ENCODE results near the gene CCDC102A. TPM values are rescaled to one million over a fixed set of nuclear protein-coding genes. Genes with fewer than 3 reads are reported as not detected.

Gene CCDC102A
- polyA plus RNA-seq, 2 donors, result 2.6 TPM

DNA sequence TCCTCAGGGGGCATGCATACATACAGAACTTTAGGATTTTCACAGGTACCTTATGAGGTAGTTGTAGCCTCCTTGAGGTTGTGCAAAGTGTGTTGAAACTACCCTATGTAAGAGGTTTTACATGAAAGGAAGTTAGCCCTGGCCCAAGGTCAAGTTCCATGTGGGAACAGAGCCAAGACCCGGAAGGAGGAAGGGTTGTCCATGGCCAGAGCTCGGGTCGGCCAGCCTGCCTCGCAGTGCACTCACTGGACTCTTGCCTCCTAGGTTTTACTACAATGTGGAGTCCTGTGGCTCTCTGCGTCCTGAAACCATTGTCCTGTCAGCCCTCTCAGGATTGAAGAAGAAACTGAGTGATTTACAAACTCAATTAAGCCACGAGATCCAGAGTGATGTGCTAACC lies 65.7 kb downstream of the CCDC102A start:
- H3K27me3 ChIP-seq (ENCODE audit: control insufficient read depth in 1 of 2, insufficient read depth in 2 of 2, low read length in 2 of 2), result no peaks in the 10 kb centered on the region
- 31 to 41% methylated on average over 6 of the region's 6 CpGs for WGBS, 2 donors
- peaks cover 0 to 7% of the 10 kb centered on the region in 2 donors for H3K4me1 ChIP-seq (ENCODE audit: control insufficient read depth in 2 of 2, insufficient read depth in 2 of 2, low read length in 1 of 2)
- H3K27ac ChIP-seq (ENCODE audit: low read depth in 2 of 2, low read length in 1 of 2), result no peak overlapping the region
- no peaks in the 10 kb centered on the region for H3K9me3 ChIP-seq (ENCODE audit: control insufficient read depth in 2 of 2, insufficient read depth in 1 of 2, low read depth in 1 of 2, low read length in 1 of 2)
- peaks cover 46 to 58% of the 10 kb centered on the region in 2 donors for H3K36me3 ChIP-seq (ENCODE audit: control insufficient read depth in 2 of 2, insufficient read depth in 2 of 2, low read length in 1 of 2)
- H3K4me3 ChIP-seq (ENCODE audit: low read depth in 1 of 2, low read length in 2 of 2), result no peak overlapping the region

DNA sequence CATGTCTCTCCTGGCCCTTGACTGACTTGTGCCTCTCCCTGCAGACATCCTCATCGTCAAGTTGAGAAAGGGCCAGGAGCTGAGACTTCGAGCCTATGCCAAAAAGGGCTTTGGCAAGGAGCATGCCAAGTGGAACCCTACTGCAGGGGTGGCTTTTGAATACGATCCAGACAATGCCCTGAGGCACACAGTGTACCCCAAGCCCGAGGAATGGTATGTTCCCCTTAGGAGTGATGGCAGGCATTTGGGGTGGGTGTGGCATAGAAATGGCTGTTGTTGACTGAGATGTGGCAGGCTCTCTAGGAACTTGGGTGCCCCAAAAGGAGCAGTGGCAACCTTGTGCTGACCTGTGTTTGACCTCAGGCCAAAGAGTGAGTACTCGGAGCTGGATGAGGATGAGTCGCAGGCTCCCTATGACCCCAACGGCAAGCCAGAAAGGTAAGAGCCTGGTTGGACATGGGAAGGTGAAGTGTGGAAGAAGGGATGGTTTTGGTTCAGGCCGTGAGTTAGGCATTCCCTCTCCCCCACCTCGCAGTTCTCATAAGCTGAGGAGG lies 66.4 kb downstream of the CCDC102A start:
- H3K4me1 ChIP-seq (ENCODE audit: control insufficient read depth in 2 of 2, insufficient read depth in 2 of 2, low read length in 1 of 2), result peaks cover 0 to 7% of the 10 kb centered on the region in 2 donors
- no peak overlapping the region for H3K27ac ChIP-seq (ENCODE audit: low read depth in 2 of 2, low read length in 1 of 2)
- H3K9me3 ChIP-seq (ENCODE audit: control insufficient read depth in 2 of 2, insufficient read depth in 1 of 2, low read depth in 1 of 2, low read length in 1 of 2), result no peaks in the 10 kb centered on the region
- WGBS, 2 donors, result 55 to 71% methylated on average over 9 of the region's 9 CpGs
- H3K4me3 ChIP-seq (ENCODE audit: low read depth in 1 of 2, low read length in 2 of 2), result no peak overlapping the region
- no peaks in the 10 kb centered on the region for H3K27me3 ChIP-seq (ENCODE audit: control insufficient read depth in 1 of 2, insufficient read depth in 2 of 2, low read length in 2 of 2)
- peaks cover 46 to 59% of the 10 kb centered on the region in 2 donors for H3K36me3 ChIP-seq (ENCODE audit: control insufficient read depth in 2 of 2, insufficient read depth in 2 of 2, low read length in 1 of 2)

DNA sequence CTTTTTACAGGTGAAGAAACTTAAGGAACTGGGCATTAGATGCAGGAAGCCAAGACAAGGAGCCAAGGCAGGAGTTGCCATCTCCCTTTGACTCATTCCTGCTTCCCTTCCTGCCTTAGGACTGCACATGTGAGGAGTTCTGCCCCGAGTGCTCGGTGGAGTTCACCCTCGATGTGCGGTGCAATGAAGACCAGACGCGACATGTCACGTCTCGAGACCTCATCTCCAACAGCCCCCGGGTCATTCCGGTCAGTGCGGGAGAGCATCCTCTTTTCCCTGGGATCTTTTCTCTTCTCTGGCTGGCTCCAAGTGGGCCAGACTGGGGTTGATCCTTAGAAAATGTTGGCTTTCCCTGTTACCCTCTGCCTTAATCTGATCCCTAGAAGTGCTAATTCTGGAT lies 67.3 kb downstream of the CCDC102A start:
- Histone ChIP-seq H3K27ac (ENCODE audit: low read depth in 2 of 2, low read length in 1 of 2) (no peak overlapping the region), H3K27me3 (ENCODE audit: control insufficient read depth in 1 of 2, insufficient read depth in 2 of 2, low read length in 2 of 2) (no peaks in the 10 kb centered on the region), H3K9me3 (ENCODE audit: control insufficient read depth in 2 of 2, insufficient read depth in 1 of 2, low read depth in 1 of 2, low read length in 1 of 2) (no peaks in the 10 kb centered on the region), H3K4me3 (ENCODE audit: low read depth in 1 of 2, low read length in 2 of 2) (no peak overlapping the region), H3K4me1 (ENCODE audit: control insufficient read depth in 2 of 2, insufficient read depth in 2 of 2, low read length in 1 of 2) (peaks cover 0 to 7% of the 10 kb centered on the region in 2 donors), H3K36me3 (ENCODE audit: control insufficient read depth in 2 of 2, insufficient read depth in 2 of 2, low read length in 1 of 2) (peaks cover 46 to 54% of the 10 kb centered on the region in 2 donors)
- 89 to 93% methylated on average over 11 of the region's 11 CpGs for WGBS, 2 donors

DNA sequence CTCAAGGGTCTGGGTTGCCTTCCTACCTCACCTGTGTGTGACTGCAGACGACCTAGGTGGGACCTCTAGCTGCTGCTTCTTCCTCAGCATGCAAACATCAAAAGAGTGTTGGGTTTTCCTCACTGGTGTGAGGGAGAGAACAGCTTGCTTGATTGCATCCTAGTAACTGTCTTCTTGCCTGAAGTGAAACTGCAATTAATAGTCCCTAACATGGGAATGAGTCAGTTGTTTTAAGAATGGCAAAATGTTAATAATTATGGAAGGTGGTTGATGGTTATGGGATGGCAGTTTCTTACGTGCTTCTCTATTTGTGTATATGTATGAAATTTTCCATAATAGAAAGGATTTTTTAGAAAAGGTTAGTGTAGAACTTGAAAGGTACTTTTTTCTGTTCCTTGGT lies 68.0 kb downstream of the CCDC102A start:
- 81 to 88% methylated on average over 2 of the region's 2 CpGs for WGBS, 2 donors
- peaks cover 46 to 47% of the 10 kb centered on the region in 2 donors for H3K36me3 ChIP-seq (ENCODE audit: control insufficient read depth in 2 of 2, insufficient read depth in 2 of 2, low read length in 1 of 2)
- H3K27me3 ChIP-seq (ENCODE audit: control insufficient read depth in 1 of 2, insufficient read depth in 2 of 2, low read length in 2 of 2), result no peaks in the 10 kb centered on the region
- no peaks in the 10 kb centered on the region for H3K9me3 ChIP-seq (ENCODE audit: control insufficient read depth in 2 of 2, insufficient read depth in 1 of 2, low read depth in 1 of 2, low read length in 1 of 2)
- peaks cover 2 to 7% of the 10 kb centered on the region in 2 donors for H3K4me1 ChIP-seq (ENCODE audit: control insufficient read depth in 2 of 2, insufficient read depth in 2 of 2, low read length in 1 of 2)
- H3K27ac ChIP-seq (ENCODE audit: low read depth in 2 of 2, low read length in 1 of 2), result no peak overlapping the region
- H3K4me3 ChIP-seq (ENCODE audit: low read depth in 1 of 2, low read length in 2 of 2), result no peak overlapping the region

DNA sequence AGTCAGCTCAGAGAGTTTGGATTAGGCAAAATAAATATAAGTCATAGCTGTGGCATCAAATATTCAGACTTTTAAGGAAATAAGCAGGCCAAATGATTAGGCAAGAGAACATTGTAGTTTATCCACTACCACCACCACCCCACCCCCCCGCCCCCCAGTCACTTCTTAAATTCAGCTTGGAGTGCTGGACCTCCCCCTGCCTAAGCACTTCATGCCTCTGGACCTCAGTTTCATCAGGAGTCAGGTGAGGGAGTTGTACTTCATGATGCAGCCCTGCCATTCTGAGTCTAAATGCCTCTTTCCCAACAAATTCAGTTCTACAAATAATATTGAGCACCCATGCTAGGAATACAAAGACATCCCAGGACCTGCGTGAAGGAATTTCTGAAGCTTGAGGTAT lies 71.8 kb downstream of the CCDC102A start:
- Histone ChIP-seq H3K4me1 (ENCODE audit: control insufficient read depth in 2 of 2, insufficient read depth in 2 of 2, low read length in 1 of 2) (peaks cover 2 to 3% of the 10 kb centered on the region in 2 donors), H3K36me3 (ENCODE audit: control insufficient read depth in 2 of 2, insufficient read depth in 2 of 2, low read length in 1 of 2) (peaks cover 19 to 31% of the 10 kb centered on the region in 2 donors), H3K27me3 (ENCODE audit: control insufficient read depth in 1 of 2, insufficient read depth in 2 of 2, low read length in 2 of 2) (no peaks in the 10 kb centered on the region), H3K4me3 (ENCODE audit: low read depth in 1 of 2, low read length in 2 of 2) (no peak overlapping the region), H3K9me3 (ENCODE audit: control insufficient read depth in 2 of 2, insufficient read depth in 1 of 2, low read depth in 1 of 2, low read length in 1 of 2) (no peaks in the 10 kb centered on the region), H3K27ac (ENCODE audit: low read depth in 2 of 2, low read length in 1 of 2) (no peak overlapping the region)
- 88 to 94% methylated on average over 2 of the region's 2 CpGs for WGBS, 2 donors

DNA sequence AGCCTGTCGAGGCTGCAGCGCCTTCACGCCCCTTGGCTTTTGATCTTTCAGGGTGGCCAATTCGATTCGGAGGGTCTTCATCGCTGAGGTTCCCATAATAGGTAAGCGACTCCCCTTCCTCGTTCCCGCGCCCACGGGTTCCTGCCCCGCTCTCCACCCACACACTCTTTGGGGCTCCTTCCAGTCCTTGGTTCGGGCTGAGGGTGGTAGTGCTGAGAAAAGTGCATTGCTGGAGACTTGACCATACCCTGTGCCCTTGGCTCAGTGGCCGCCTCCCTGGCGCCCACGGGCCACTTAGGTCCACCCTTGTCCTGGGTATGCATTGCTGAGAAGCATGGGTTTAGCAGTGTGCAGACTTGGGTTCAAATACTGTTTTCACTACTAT lies 73.4 kb downstream of the CCDC102A start:
- H3K36me3 ChIP-seq (ENCODE audit: control insufficient read depth in 2 of 2, insufficient read depth in 2 of 2, low read length in 1 of 2), result peaks cover 13 to 27% of the 10 kb centered on the region in 2 donors
- H3K27ac ChIP-seq (ENCODE audit: low read depth in 2 of 2, low read length in 1 of 2), result peak overlapping the region; percentile 33 to 44
- 0 to 1% methylated on average over 14 to 16 of the region's 16 CpGs for WGBS, 2 donors
- H3K4me1 ChIP-seq (ENCODE audit: control insufficient read depth in 2 of 2, insufficient read depth in 2 of 2, low read length in 1 of 2), result peaks cover 2% of the 10 kb centered on the region in 2 donors
- peak overlapping the region; percentile 83 to 96 for H3K4me3 ChIP-seq (ENCODE audit: low read depth in 1 of 2, low read length in 2 of 2)
- no peaks in the 10 kb centered on the region for H3K9me3 ChIP-seq (ENCODE audit: control insufficient read depth in 2 of 2, insufficient read depth in 1 of 2, low read depth in 1 of 2, low read length in 1 of 2)
- H3K27me3 ChIP-seq (ENCODE audit: control insufficient read depth in 1 of 2, insufficient read depth in 2 of 2, low read length in 2 of 2), result no peaks in the 10 kb centered on the region

DNA sequence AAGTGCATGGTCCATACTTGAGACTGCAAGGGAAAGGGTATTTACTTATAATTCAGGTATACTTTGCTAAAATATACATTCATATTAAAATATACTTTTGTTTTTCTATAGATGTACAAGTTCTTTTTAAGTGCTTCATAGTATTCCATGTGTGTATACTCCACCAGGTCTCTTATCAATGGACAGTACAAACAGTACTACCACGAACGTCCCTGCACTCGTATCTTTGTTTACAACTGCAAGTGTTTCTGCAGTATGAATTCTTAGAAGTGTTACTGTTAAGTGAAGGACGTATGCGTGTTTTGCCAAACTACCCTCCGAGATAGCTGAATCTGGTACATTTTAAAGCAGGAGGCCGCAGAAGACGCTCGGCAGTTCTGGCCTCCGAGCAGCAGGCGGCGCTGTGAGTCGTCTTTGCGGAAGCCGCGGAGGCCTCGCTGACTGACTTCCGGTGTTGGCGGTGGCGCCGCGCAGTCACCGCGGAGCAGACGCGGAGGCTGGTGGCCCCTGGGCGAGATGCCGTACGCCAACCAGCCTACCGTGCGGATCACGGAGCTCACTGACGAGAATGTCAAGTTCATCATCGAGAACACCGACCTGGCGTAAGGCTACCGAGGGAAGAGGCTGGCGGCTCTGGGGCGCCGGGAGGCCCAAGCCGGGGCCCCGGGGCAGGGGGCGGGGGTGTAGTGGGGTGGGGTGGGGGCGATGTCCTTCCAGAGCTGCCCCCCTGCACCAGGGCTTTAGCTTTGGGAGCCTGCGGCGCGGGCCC lies 74.0 kb downstream of the CCDC102A start, which contains the start of gene POLR2C:
Gene POLR2C, plus strand, starts transcription at position 471 of the 769 bp plus-strand sequence. Its CDS starts 46 bp downstream, at position 517.
- peaks cover 18 to 30% of the 10 kb centered on the region in 2 donors for H3K36me3 ChIP-seq (ENCODE audit: control insufficient read depth in 2 of 2, insufficient read depth in 2 of 2, low read length in 1 of 2)
- no peaks in the 10 kb centered on the region for H3K9me3 ChIP-seq (ENCODE audit: control insufficient read depth in 2 of 2, insufficient read depth in 1 of 2, low read depth in 1 of 2, low read length in 1 of 2)
- peaks cover 2% of the 10 kb centered on the region in 2 donors for H3K4me1 ChIP-seq (ENCODE audit: control insufficient read depth in 2 of 2, insufficient read depth in 2 of 2, low read length in 1 of 2)
- H3K27ac ChIP-seq (ENCODE audit: low read depth in 2 of 2, low read length in 1 of 2), result peak within 1 kb of the TSS; percentile 44 to 77
- WGBS, 2 donors, result 1% methylated on average over 37 to 47 of the region's 47 CpGs
- peak within 1 kb of the TSS; percentile 83 to 96 for H3K4me3 ChIP-seq (ENCODE audit: low read depth in 1 of 2, low read length in 2 of 2)
- no peaks in the 10 kb centered on the region for H3K27me3 ChIP-seq (ENCODE audit: control insufficient read depth in 1 of 2, insufficient read depth in 2 of 2, low read length in 2 of 2)

Other genes starting within 250 kb of the CCDC102A start
- under 1 TPM; 0.31 to 0.78 TPM for gene CCL22, start 177.8 kb downstream of the CCDC102A start, polyA plus RNA-seq
- gene CX3CL1, start 164.1 kb downstream of the CCDC102A start, polyA plus RNA-seq, result 1 to 10 TPM; 5.0 to 5.9 TPM
- gene CCL17, start 131.8 kb downstream of the CCDC102A start, polyA plus RNA-seq, result 1 to 10 TPM; 1.1 to 7.6 TPM
- 10 to 100 TPM; 11.7 to 31.6 TPM for gene CIAPIN1, start 89.2 kb downstream of the CCDC102A start, polyA plus RNA-seq
- gene COQ9, start 89.1 kb downstream of the CCDC102A start, polyA plus RNA-seq, result 10 to 100 TPM; 56.1 to 70.3 TPM
- 10 to 100 TPM; 18.5 to 34.0 TPM for gene POLR2C, start 73.9 kb downstream of the CCDC102A start, polyA plus RNA-seq
- gene DOK4, start 50.1 kb downstream of the CCDC102A start, polyA plus RNA-seq, result 10 to 100 TPM; 27.6 to 33.7 TPM
- gene ADGRG5, start 6.1 kb upstream of the CCDC102A start, polyA plus RNA-seq, result under 1 TPM; 0.49 to 0.85 TPM
- gene ADGRG1, start 92.1 kb upstream of the CCDC102A start, polyA plus RNA-seq, result 10 to 100 TPM; 30.9 to 31.1 TPM
- gene ADGRG3, start 131.7 kb upstream of the CCDC102A start, polyA plus RNA-seq, result under 1 TPM; 0.31 to 0.72 TPM
- not detected for gene DRC7, start 158.2 kb upstream of the CCDC102A start, polyA plus RNA-seq
- 10 to 100 TPM; 10.5 to 16.5 TPM for gene KATNB1, start 199.2 kb upstream of the CCDC102A start, polyA plus RNA-seq

All from esophagus (tissue), 2 donors.